WTC11 (cell line): ENCODE measurements around the gene KIF6. TPM values are rescaled to one million over a fixed set of nuclear protein-coding genes. Genes with fewer than 3 reads are reported as not detected.

Source experiments
- ATAC-seq: fragments of 200-7000 bp; cut with Tn5 transposase; 2 replicates; pipeline ENCODE4 v1.10.0; 2021; ENCODE audit warnings: mild to moderate bottlenecking, moderate library complexity
- CTCF ChIA-PET: fragments of 300-600 bp; sonication (Branson Sonifier 250); formaldehyde crosslinking; loops from one replicate; lab custom pipeline; 2021; ENCODE audit warnings: antibody characterized with exemption; lab: Charles Lee
- POLR2A ChIA-PET: fragments of 350-600 bp; sonication (Branson Sonifier 250); formaldehyde crosslinking; loops from one replicate; lab custom pipeline; 2021; ENCODE audit warnings: antibody characterized with exemption; lab: Charles Lee
- DNase-seq: peaks from one replicate; pipeline ENCODE4 v3.0.0; 2021; ENCODE audit warnings: low spot score
- H3K27ac Mint-ChIP-seq: 2 replicates; pipeline ENCODE4 v1.8.0; 2021; ENCODE audit warnings: mixed read lengths
- H3K27me3 Mint-ChIP-seq: 2 replicates; pipeline ENCODE4 v1.8.0; 2021; ENCODE audit warnings: low read depth, mild to moderate bottlenecking, moderate library complexity, mixed read lengths
- H3K36me3 Mint-ChIP-seq: 2 replicates; pipeline ENCODE4 v1.8.0; 2021; ENCODE audit warnings: mixed read lengths
- H3K4me1 Mint-ChIP-seq: 2 replicates; pipeline ENCODE4 v1.8.0; 2022; ENCODE audit warnings: mixed read lengths
- H3K4me3 Mint-ChIP-seq: 2 replicates; pipeline ENCODE4 v1.8.0; 2021; ENCODE audit warnings: mild to moderate bottlenecking, moderate library complexity, mixed read lengths
- H3K9me3 Mint-ChIP-seq: 2 replicates; pipeline ENCODE4 v1.8.0; 2021; ENCODE audit warnings: mixed read lengths
- ATF2 ChIP-seq: sonication (generic); formaldehyde crosslinking; IDR thresholded peaks from 2 replicates; pipeline ENCODE4 v1.8.1; 2022; ENCODE audit warnings: low read depth, missing genetic modification reagents, borderline replicate concordance
- CDX4 ChIP-seq: fragments of 250-450 bp; sonication (Bioruptor Pico); IDR thresholded peaks from 2 replicates; pipeline ENCODE4 v1.9.0; 2021; ENCODE audit warnings: moderate library complexity, mild to moderate bottlenecking, inconsistent platforms, borderline replicate concordance
- CREB1 ChIP-seq: sonication (generic); formaldehyde crosslinking; IDR thresholded peaks from 2 replicates; pipeline ENCODE4 v1.8.0; 2023; ENCODE audit warnings: mild to moderate bottlenecking, missing genetic modification reagents
- CREM ChIP-seq: sonication (generic); formaldehyde crosslinking; IDR thresholded peaks from 2 replicates; pipeline ENCODE4 v1.8.1; 2022; ENCODE audit warnings: mild to moderate bottlenecking, missing genetic modification reagents, moderate library complexity
- ERG ChIP-seq: fragments of 250-450 bp; sonication (Bioruptor Pico); IDR thresholded peaks from 2 replicates; pipeline ENCODE4 v1.8.0; 2021; ENCODE audit warnings: mild to moderate bottlenecking
- GABPB1 ChIP-seq: sonication (generic); formaldehyde crosslinking; IDR thresholded peaks from 2 replicates; pipeline ENCODE4 v1.8.1; 2023; ENCODE audit warnings: mild to moderate bottlenecking, missing genetic modification reagents
- HMGA2 ChIP-seq: fragments of 250-450 bp; sonication (Bioruptor Pico); IDR thresholded peaks from 2 replicates; pipeline ENCODE4 v1.4.0; 2021; ENCODE audit warnings: mild to moderate bottlenecking, moderate library complexity
- IRF2 ChIP-seq: sonication (generic); formaldehyde crosslinking; IDR thresholded peaks from 2 replicates; pipeline ENCODE4 v1.8.0; 2022; ENCODE audit warnings: low read depth, missing genetic modification reagents, borderline replicate concordance
- JAZF1 ChIP-seq: fragments of 250-450 bp; sonication (Bioruptor Pico); IDR thresholded peaks from 2 replicates; pipeline ENCODE4 v1.9.0; 2021; ENCODE audit warnings: moderate library complexity, mild to moderate bottlenecking, inconsistent platforms
- MLX ChIP-seq: sonication (generic); formaldehyde crosslinking; IDR thresholded peaks from 2 replicates; pipeline ENCODE4 v1.8.1; 2023; ENCODE audit warnings: mild to moderate bottlenecking, missing genetic modification reagents, moderate library complexity
- NFATC4 ChIP-seq: fragments of 250-450 bp; sonication (Bioruptor Pico); IDR thresholded peaks from 2 replicates; pipeline ENCODE4 v1.9.0; 2021; ENCODE audit warnings: mild to moderate bottlenecking
- PREB ChIP-seq: sonication (generic); formaldehyde crosslinking; IDR thresholded peaks from 2 replicates; pipeline ENCODE4 v1.8.1; 2022; ENCODE audit warnings: mild to moderate bottlenecking, missing genetic modification reagents, moderate library complexity, borderline replicate concordance
- PRRX2 ChIP-seq: fragments of 250-450 bp; sonication (Bioruptor Pico); IDR thresholded peaks from 2 replicates; pipeline ENCODE4 v1.8.0; 2021; ENCODE audit warnings: mild to moderate bottlenecking
- RELA ChIP-seq: sonication (generic); formaldehyde crosslinking; IDR thresholded peaks from 2 replicates; pipeline ENCODE4 v1.8.1; 2022; ENCODE audit warnings: missing genetic modification reagents, mild to moderate bottlenecking, borderline replicate concordance
- RORB ChIP-seq: fragments of 250-450 bp; sonication (Bioruptor Pico); IDR thresholded peaks from 2 replicates; pipeline ENCODE4 v1.9.0; 2021; ENCODE audit warnings: mild to moderate bottlenecking
- SMAD4 ChIP-seq: sonication (generic); formaldehyde crosslinking; IDR thresholded peaks from 2 replicates; pipeline ENCODE4 v1.8.0; 2022; ENCODE audit warnings: mild to moderate bottlenecking, missing genetic modification reagents
- SP1 ChIP-seq: sonication (generic); formaldehyde crosslinking; conservative IDR thresholded peaks from 2 replicates; pipeline ENCODE4 v1.8.1; 2022; ENCODE audit warnings: missing genetic modification reagents
- TEAD1 ChIP-seq: sonication (generic); formaldehyde crosslinking; IDR thresholded peaks from 2 replicates; pipeline ENCODE4 v1.8.0; 2022; ENCODE audit warnings: mild to moderate bottlenecking, missing genetic modification reagents
- TEAD4 ChIP-seq: sonication (generic); formaldehyde crosslinking; IDR thresholded peaks from 2 replicates; pipeline ENCODE4 v1.8.0; 2022; ENCODE audit warnings: mild to moderate bottlenecking, missing genetic modification reagents
- TP53 ChIP-seq: sonication (generic); formaldehyde crosslinking; IDR thresholded peaks from 2 replicates; pipeline ENCODE4 v1.8.1; 2023; ENCODE audit warnings: mild to moderate bottlenecking, missing genetic modification reagents
- USF2 ChIP-seq: sonication (generic); formaldehyde crosslinking; IDR thresholded peaks from 2 replicates; pipeline ENCODE4 v1.8.1; 2023; ENCODE audit warnings: mild to moderate bottlenecking, missing genetic modification reagents, moderate library complexity
- ZNF138 ChIP-seq: sonication (generic); formaldehyde crosslinking; conservative IDR thresholded peaks from 2 replicates; pipeline ENCODE4 v1.8.1; 2022; ENCODE audit warnings: mild to moderate bottlenecking, moderate library complexity, missing genetic modification reagents
- ZNF232 ChIP-seq: sonication (generic); formaldehyde crosslinking; IDR thresholded peaks from 2 replicates; pipeline ENCODE4 v1.8.0; 2022; ENCODE audit warnings: mild to moderate bottlenecking, missing genetic modification reagents
- ZNF263 ChIP-seq: sonication (generic); formaldehyde crosslinking; IDR thresholded peaks from 2 replicates; pipeline ENCODE4 v1.8.1; 2022; ENCODE audit warnings: low read depth, mild to moderate bottlenecking, moderate library complexity, missing genetic modification reagents
- ZNF317 ChIP-seq: sonication (generic); formaldehyde crosslinking; IDR thresholded peaks from 2 replicates; pipeline ENCODE4 v1.8.1; 2023; ENCODE audit warnings: low read depth, mild to moderate bottlenecking, moderate library complexity, missing genetic modification reagents, borderline replicate concordance
- total RNA-seq: library from RNA; stranded (reverse); gene quantifications from 3 replicates; pipeline ENCODE4 v1.2.3, GENCODE V29; 2021
- TF ChIP-seq, protein P1 (sequence below): sonication (generic); formaldehyde crosslinking; IDR thresholded peaks from 2 replicates; pipeline ENCODE4 v1.8.0; 2023; ENCODE audit warnings: missing genetic modification reagents
- TF ChIP-seq, protein P2 (sequence below): sonication (generic); formaldehyde crosslinking; IDR thresholded peaks from 2 replicates; pipeline ENCODE4 v1.8.0; 2022; ENCODE audit warnings: mild to moderate bottlenecking, missing genetic modification reagents

The KIF6 gene
- total RNA-seq, 1 experiment from 2014 or later = 0.57 TPM

DNA sequence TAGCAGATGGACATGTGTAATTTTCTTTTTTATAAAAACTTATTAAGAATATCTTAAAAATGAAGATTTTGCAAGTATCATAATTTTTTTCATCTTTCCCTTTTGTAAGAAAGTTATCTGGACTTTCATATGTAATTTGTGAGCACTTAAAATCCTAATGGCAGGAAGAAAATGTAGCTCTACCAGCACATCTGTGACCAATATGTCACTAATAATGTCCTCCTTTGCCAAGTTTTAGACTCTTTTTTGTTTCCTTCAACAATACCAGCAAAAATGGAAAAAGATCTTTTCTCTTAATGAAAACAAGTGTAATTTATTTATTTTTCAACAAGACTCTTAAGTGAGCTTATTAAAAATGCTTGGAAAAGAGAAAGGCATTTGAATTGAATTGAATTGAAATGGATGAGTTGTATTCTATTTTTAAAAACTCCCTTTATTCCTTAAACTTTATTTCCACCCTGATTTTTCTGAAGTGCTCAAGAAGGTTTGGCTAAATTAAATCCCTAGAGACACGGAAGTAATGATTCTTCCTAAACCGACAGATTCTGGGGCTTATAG lies 110.7 kb downstream of the KIF6 start:
- no peak for DNase-seq
- peaks cover 9% of the 10 kb centered on the region for H3K4me1 Mint-ChIP-seq
- CTCF ChIA-PET = no interaction called here
- POLR2A ChIA-PET = no interaction called here
- no peak overlapping the region for H3K4me3 Mint-ChIP-seq
- no peaks in the 10 kb centered on the region for H3K36me3 Mint-ChIP-seq
- H3K27me3 Mint-ChIP-seq = no peaks in the 10 kb centered on the region
- no peak for ATAC-seq
- H3K9me3 Mint-ChIP-seq = no peaks in the 10 kb centered on the region
- TF ChIP-seq PRRX2 (CRISPR knock-in tag) = no peak
- no peak overlapping the region for H3K27ac Mint-ChIP-seq

- no peak overlapping the region for H3K4me3 Mint-ChIP-seq
- DNase-seq = no peak
- ChIA-PET POLR2A (no interaction called here), CTCF (interaction anchor here (1.0 kb wide), 1 partner anchor 14 kb away, joined by 3 read pairs; no protein-coding TSS in a partner anchor)
- no peak for TF ChIP-seq NFATC4 (CRISPR knock-in tag)
- no peak for TF ChIP-seq ZNF317 (CRISPR knock-in tag)
- TF ChIP-seq SMAD4 (CRISPR knock-in tag) = no peak
- TF ChIP-seq ZNF263 (CRISPR knock-in tag) = no peak
- no peak for TF ChIP-seq USF2 (CRISPR knock-in tag)
- no peak for TF ChIP-seq TEAD1 (CRISPR knock-in tag)
- no peak for TF ChIP-seq HMGA2 (CRISPR knock-in tag)
- TF ChIP-seq RORB = no peak
- TF ChIP-seq IRF2 = no peak
- no peak for TF ChIP-seq CREB1
- TF ChIP-seq, protein P1, sequence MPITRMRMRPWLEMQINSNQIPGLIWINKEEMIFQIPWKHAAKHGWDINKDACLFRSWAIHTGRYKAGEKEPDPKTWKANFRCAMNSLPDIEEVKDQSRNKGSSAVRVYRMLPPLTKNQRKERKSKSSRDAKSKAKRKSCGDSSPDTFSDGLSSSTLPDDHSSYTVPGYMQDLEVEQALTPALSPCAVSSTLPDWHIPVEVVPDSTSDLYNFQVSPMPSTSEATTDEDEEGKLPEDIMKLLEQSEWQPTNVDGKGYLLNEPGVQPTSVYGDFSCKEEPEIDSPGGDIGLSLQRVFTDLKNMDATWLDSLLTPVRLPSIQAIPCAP (CRISPR knock-in tag) = no peak
- TF ChIP-seq SP1 (CRISPR knock-in tag) = no peak
- TF ChIP-seq ERG (CRISPR knock-in tag) = no peak
- TF ChIP-seq JAZF1 (CRISPR knock-in tag) = no peak
- TF ChIP-seq TEAD4 = no peak
- TF ChIP-seq ZNF138 = no peak
- TF ChIP-seq TP53 (CRISPR knock-in tag) = no peak
- no peaks in the 10 kb centered on the region for H3K36me3 Mint-ChIP-seq
- no peaks in the 10 kb centered on the region for H3K9me3 Mint-ChIP-seq
- no peak for ATAC-seq
- H3K4me1 Mint-ChIP-seq = peaks cover 12% of the 10 kb centered on the region
- no peaks in the 10 kb centered on the region for H3K27me3 Mint-ChIP-seq
- no peak overlapping the region for H3K27ac Mint-ChIP-seq
Measured at GRCh38 chr6:39610221-39610620, 115.0 kb downstream of the KIF6 start.

DNA sequence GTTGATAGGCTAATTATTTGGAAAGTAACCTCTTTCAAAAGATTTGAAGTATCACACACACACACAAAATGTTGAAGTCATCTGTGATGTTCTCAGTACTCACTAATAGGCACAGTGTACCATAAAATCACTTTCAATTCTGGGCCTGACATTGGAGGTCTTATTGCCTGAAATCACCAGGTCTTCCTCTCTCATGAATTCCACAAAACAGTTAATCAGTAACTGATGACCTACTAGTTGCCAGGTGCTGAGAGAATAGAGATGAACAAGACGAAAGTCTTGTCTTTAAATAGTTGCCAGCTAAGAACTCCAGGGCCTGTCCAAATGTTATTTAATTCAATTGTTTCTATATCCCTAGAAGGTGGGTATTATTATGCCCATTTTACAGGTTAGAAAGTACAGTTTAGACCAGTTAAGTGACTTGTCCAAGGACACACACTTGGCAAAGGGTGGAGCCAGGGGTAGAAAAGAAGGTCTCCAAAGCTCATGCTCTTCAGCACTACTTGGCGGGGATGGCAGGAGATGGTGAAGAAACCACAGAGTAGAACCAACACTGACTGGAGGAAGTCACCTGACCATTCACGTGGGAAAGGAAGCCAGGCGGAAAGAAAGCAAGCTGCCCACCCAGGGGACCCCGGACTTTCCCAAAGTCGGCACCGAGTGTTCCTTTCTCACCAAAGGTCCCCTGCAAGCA lies 116.4 kb downstream of the KIF6 start:
- ChIA-PET CTCF (interaction anchor here (1.0 kb wide), 1 partner anchor 15 kb away, joined by 3 read pairs; no protein-coding TSS in a partner anchor), POLR2A (no interaction called here)
- Mint-ChIP-seq H3K27me3 (no peaks in the 10 kb centered on the region), H3K27ac (no peak overlapping the region), H3K4me1 (peaks cover 12% of the 10 kb centered on the region), H3K9me3 (no peaks in the 10 kb centered on the region), H3K4me3 (no peak overlapping the region), H3K36me3 (no peaks in the 10 kb centered on the region)
- ATAC-seq (no peak), DNase-seq (no peak)
- TF ChIP-seq ZNF232 (CRISPR knock-in tag) (no peak), IRF2 (no peak), GABPB1 (CRISPR knock-in tag) (no peak), PREB (CRISPR knock-in tag) (no peak), CDX4 (no peak), ATF2 (CRISPR knock-in tag) (no peak), ZNF263 (CRISPR knock-in tag) (no peak), CREM (no peak), RELA (CRISPR knock-in tag) (no peak), MLX (no peak)
- TF ChIP-seq, protein P2, sequence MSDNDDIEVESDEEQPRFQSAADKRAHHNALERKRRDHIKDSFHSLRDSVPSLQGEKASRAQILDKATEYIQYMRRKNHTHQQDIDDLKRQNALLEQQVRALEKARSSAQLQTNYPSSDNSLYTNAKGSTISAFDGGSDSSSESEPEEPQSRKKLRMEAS (CRISPR knock-in tag) = no peak
